Choroid plexus epithelial cell (primary cell): Measurements from ENCODE around the gene KLHL18.
A peak's percentile ranks its signal among the peaks of the same experiment; 100 is the strongest.

Experiments
- DNase-seq: peaks from one replicate; pipeline ENCODE4 v3.0.0-alpha.2; 2010; ENCODE audit warnings: low read depth
- H3K4me3 ChIP-seq: 2 replicates; pipeline ENCODE4 v1.5.1; 2011; ENCODE audit warnings: low read depth, mild to moderate bottlenecking, control low read depth, low read length, moderate library complexity
- TF ChIP-seq, protein P1 (sequence below): conservative IDR thresholded peaks from 2 replicates; pipeline ENCODE4 v1.5.1; 2011; ENCODE audit warnings: low read depth, mild to moderate bottlenecking, control low read depth, inconsistent platforms, low read length, moderate library complexity

The KLHL18 gene

DNA sequence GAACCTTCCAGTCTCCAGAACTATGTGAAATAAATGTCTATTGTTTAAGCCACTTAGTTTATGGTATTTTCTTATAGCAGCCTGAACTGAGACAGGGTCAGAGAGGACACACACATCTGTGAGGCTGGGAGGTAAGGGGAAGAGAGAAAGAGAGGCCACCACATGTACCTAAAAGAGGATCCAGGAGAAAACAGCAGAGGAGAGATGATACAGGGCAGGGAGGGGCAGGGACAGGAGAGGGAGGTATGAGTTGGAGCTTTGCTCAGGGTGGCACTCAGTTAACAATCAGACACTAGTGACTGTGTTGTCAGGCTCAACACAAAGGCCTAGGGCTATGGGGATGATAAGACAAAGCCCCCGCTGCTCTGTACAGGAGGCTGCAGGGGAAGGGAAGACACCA, 17.7 kb upstream of the KLHL18 start:
- TF ChIP-seq, protein P1, sequence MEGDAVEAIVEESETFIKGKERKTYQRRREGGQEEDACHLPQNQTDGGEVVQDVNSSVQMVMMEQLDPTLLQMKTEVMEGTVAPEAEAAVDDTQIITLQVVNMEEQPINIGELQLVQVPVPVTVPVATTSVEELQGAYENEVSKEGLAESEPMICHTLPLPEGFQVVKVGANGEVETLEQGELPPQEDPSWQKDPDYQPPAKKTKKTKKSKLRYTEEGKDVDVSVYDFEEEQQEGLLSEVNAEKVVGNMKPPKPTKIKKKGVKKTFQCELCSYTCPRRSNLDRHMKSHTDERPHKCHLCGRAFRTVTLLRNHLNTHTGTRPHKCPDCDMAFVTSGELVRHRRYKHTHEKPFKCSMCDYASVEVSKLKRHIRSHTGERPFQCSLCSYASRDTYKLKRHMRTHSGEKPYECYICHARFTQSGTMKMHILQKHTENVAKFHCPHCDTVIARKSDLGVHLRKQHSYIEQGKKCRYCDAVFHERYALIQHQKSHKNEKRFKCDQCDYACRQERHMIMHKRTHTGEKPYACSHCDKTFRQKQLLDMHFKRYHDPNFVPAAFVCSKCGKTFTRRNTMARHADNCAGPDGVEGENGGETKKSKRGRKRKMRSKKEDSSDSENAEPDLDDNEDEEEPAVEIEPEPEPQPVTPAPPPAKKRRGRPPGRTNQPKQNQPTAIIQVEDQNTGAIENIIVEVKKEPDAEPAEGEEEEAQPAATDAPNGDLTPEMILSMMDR: no peak
- no peak overlapping the region for H3K4me3 ChIP-seq
- no peak for DNase-seq

DNA sequence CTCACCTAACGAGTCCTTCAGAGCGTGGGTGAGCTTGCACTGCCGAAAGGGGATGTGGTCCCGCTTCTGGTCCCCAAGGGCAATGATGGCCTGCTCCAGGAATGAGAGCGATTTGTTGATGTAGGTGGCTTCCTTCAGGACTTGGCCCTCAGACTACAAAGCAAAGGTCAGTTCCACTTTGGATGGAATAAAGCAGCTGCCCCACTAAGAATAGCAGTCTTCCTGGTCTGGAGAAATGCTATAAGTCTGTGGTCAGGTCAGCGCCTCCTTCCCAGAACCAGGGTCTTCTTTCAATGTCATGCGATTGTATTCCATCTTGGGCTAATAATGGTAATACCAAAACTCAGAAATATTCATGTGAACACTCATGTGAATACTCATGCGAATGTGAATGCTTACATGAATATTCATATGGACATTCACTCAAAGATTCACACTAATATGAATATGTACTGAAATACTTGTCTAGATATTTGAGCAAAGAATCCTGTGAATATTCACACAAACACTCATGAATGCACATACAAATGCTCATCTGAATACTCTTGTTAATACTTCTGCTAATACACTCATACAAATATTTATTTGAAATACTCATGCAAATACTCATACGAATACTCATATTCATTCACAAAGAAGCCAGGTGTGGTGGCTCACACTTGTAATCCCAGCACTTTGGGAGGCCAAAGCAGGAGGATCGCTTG, 16.9 kb upstream of the KLHL18 start:
- no peak overlapping the region for H3K4me3 ChIP-seq
- TF ChIP-seq, protein P1: no peak
- no peak for DNase-seq

DNA sequence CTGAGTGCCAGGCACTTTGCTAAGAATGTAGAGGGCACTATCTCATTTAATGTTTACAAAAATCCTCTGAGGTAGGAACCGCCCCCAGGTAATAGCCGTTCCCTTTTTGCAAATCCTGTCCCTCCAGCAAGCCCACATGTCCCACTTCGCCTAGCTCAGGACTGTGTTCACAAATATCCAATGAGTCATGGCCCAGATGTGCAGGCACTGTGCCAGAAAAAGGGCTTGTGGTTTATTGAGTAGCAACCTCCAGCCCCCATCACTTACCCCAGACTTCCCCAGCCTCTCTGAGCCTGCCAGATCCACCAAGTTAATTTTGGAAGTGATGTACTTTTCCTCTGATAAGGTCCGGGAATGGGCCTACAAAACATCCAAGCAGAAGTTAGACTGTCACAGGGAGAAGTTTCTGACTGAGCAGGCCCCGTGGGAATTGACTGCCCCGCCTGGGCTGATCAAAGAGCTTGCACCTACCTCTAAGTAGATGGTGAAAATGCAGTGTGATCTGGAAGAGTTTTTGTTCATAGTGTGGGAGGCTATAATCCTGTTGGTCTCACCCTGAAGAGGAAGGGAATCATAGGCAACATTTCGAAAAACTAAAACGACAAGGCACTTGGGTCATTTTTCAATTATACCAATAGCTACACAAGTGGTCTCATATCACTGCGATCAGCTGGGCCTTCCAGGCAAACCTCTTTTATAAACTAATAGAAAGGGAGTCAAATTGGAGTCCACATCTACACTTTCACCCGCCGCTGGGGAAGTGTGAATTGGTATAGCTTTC, 15.8 kb upstream of the KLHL18 start:
- peak; percentile 96 for DNase-seq
- H3K4me3 ChIP-seq: no peak overlapping the region
- TF ChIP-seq, protein P1: no peak

DNA sequence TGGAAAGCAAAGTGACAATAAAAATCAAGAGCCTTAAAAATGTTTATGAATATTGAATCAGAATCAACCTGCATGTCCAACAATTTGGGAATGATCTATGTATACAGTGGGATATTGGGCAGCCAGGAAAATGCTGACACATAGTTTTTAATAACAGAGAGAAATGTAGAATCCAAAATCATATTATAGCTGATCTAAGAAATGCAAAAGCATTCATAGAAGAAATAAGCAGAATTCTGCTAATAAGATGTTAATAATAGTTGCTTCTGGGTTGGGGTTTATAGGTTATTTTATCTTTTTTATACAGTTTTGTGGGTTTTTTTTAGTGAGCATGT, 15.3 kb upstream of the KLHL18 start:
- no peak for DNase-seq
- no peak overlapping the region for H3K4me3 ChIP-seq
- TF ChIP-seq, protein P1: no peak

DNA sequence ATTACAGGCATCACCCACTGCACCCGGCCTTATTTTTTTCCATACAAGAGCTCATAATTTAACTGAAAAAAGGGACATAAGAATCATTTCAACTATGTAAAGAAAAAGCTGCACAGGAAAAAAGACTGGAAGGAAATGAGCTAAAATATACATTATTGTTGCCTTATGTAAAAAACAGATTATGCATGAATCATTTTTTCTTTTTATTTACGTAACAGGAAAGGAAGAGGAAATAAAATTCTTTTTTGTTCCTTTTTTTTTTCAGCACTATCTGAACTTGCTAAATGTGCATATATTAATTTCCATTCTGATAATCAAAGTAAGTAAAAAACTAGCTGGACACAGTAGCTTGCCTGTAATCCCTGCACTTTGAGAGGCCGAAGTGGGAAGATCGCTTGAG, 12.2 kb upstream of the KLHL18 start:
- no peak for DNase-seq
- TF ChIP-seq, protein P1: no peak
- H3K4me3 ChIP-seq: no peak overlapping the region

DNA sequence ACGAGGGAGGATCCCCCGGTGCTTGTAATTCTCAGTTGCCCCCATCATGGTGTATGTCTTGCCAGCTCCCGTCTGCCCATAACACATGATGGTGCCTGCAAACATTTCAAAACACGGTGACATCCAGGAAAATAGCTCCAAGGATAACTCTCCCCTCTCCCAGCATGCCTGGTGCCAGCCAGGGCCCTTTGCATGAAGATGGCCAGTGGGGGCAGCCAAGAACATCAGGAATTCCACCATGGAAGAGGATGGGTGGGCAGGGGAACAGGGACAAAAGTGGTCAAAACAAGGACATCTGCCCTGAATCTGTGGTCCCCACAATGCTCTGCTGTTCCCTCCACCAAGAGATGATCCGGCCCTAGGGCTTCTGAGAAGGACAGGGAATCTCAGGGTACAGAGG, 9.2 kb upstream of the KLHL18 start:
- no peak overlapping the region for H3K4me3 ChIP-seq
- no peak for DNase-seq
- TF ChIP-seq, protein P1: peak; percentile 10

DNA sequence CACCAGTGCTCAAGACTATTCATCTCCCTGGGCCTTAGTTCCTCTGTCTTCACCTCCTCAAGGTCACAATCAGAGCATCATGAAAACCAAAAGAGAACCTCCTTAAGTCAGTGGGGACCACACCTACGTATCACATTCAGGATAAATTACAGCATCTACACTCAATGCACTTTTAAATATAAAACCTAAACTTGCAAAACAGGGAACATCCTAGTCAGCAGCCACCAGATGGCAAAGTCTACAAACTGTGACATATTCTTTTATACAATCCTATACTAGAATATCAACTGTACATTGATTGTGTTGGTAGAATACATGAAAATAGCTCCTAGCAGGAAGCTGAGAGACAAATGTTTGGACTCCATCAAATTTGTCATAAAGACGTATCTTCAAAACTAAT, 8.1 kb upstream of the KLHL18 start:
- no peak for DNase-seq
- H3K4me3 ChIP-seq: no peak overlapping the region
- TF ChIP-seq, protein P1: no peak
